Left lung (tissue), 10 donors: ENCODE measurements around the gene BACE2. TPM values are rescaled to one million over a fixed set of nuclear protein-coding genes. Genes with fewer than 3 reads are reported as not detected.
"Not testable (repeated sequence)": the region's sequence is repeated elsewhere in the genome, so short reads cannot be mapped to it uniquely, and the experiment has no call there.

Source experiments
- ATAC-seq: fragments of 200-7000 bp; cut with Tn5 transposase; one replicate; pipeline ENCODE4 v1.9.1; 2020; ENCODE audit warnings: moderate library complexity
- DNase-seq, 4 donors: peaks; one replicate each; pipeline ENCODE4 v3.0.0-alpha.2; 2013 to 2020
- H3K27ac ChIP-seq, 2 donors: fragments of 200-600 bp; sonication (generic) in 1 of 2; one replicate each; pipeline versions ENCODE4 v1.5.0 to v1.8.0; 2020 to 2021
- H3K27me3 ChIP-seq, 2 donors: fragments of 200-600 bp; sonication (generic) in 1 of 2; one replicate each; pipeline versions ENCODE4 v1.5.0 to v1.8.0; 2020 to 2021
- H3K36me3 ChIP-seq, 2 donors: fragments of 200-600 bp; sonication (generic) in 1 of 2; one replicate each; pipeline versions ENCODE4 v1.5.0 to v1.8.0; 2020 to 2021
- H3K4me1 ChIP-seq, 2 donors: fragments of 200-600 bp; one replicate each; pipeline ENCODE4 v1.8.0; 2021
- H3K4me3 ChIP-seq, 2 donors: fragments of 200-600 bp; sonication (generic) in 1 of 2; one replicate each; pipeline versions ENCODE4 v1.5.0 to v1.8.0; 2020 to 2021; ENCODE audit warnings: mild to moderate bottlenecking in 1 of 2
- H3K9me3 ChIP-seq, 2 donors: fragments of 200-600 bp; sonication (generic) in 1 of 2; one replicate each; pipeline versions ENCODE4 v1.5.0 to v1.8.0; 2020 to 2021
- CTCF ChIP-seq, 2 donors: fragments of 200-600 bp; sonication (generic) in 1 of 2; IDR thresholded peaks; one replicate each; pipeline versions ENCODE4 v1.5.0 to v1.8.0; 2021; ENCODE audit warnings: antibody characterized with exemption in 2 of 2
- intact Hi-C, 2 donors: fragments of 100-400 bp; cut with DNase I; formaldehyde crosslinking; loops; one replicate each; pipeline versions ENCODE4 v1.11.2 to v1.14.2; 2022
- polyA plus RNA-seq, 6 donors: library from polyadenylated mRNA; unstranded; fragments of 120-200 nt; gene quantifications; one replicate each; pipeline ENCODE4 v1.2.1, GENCODE V29; 2013; ENCODE audit not compliant: insufficient read length in 6 of 6
- total RNA-seq, 2 donors: library from RNA; stranded (reverse); fragmentation: NEBNext Ultra II Directional; extraction: Animal tissue kit (Norgen Biotek cat#: 25700); gene quantifications; one replicate each; pipeline ENCODE4 v1.2.1, GENCODE V29; 2021
- donor health status: DM: no; HTN: yes; CAD: no.
- donor health status: DM: no; HTN: no; CAD: no.

BACE2 gene
- total and polyA plus RNA-seq, 8 donors, result 29.2 to 44.6 (median 35.0) TPM

DNA sequence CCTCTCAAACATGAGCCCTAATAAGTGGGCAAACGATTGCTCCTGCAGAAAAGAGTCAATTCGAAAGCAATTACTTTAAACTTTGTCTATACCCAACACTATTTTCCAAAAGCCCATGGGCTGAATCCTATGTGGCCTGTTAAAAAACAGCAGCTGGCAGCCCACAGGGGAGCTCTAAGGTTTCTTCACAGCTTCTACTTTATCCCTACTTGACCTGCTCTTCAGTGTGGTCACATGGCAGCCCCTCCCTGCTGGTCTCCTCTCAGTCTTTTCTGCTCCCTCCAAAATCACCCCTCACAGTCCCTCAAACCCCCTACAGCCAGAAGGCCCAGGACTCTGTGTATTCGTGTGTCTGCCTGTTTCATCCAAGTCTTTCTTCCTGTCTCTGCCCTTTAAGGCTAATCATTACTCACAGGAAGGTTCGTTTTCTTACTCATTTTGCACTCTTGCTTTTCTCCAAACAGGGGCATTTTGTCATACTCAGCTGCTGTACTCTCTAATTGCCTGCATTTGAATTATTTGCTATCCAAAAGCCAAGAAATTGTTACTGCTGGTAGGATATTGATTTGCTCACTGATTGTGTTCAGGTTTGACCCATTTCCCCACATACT is 86.2 kb downstream of the BACE2 start:
- DNase-seq (no peak), ATAC-seq (no peak)
- Histone ChIP-seq H3K27ac (no peak overlapping the region), H3K4me1 (no peaks in the 10 kb centered on the region), H3K27me3 (no peaks in the 10 kb centered on the region), H3K36me3 (peaks cover 0 to 34% of the 10 kb centered on the region in 2 donors), H3K4me3 (no peak overlapping the region), H3K9me3 (peaks cover 0 to 6% of the 10 kb centered on the region in 2 donors)
- no peak for TF ChIP-seq CTCF (IDR thresholded peaks at IDR 0.05)
- intact Hi-C loops, result no loop called here

GRCh38 chr21:41255190-41255589 is 87.2 kb downstream of the BACE2 start:
- intact Hi-C loops, result no loop called here
- no peak for TF ChIP-seq CTCF (IDR thresholded peaks at IDR 0.05)
- no peak overlapping the region for H3K27ac ChIP-seq
- no peaks in the 10 kb centered on the region for H3K4me1 ChIP-seq
- peaks cover 0 to 34% of the 10 kb centered on the region in 2 donors for H3K36me3 ChIP-seq
- DNase-seq, result no peak
- H3K27me3 ChIP-seq, result no peaks in the 10 kb centered on the region
- no peak for ATAC-seq
- H3K9me3 ChIP-seq, result peaks cover 0 to 6% of the 10 kb centered on the region in 2 donors
- H3K4me3 ChIP-seq, result no peak overlapping the region

DNA sequence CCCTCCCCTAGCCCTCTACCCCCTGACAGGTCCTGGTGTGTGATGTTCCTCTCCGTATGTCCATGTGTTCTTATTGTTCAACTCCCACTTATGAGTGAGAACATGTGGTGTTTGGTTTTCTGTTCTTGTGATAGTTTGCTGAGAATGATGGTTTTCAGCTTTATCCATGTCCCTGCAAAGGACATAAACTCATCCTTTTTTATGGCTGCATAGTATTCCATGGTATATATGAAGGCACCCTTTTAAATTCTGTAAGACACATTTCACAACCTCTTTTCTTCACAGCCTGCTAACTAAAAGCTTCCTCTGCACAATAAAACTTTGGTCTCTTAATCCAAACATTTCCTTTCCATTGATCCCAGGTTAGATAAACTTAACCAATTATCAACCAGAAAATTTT is 88.3 kb downstream of the BACE2 start:
- H3K4me3 ChIP-seq, intact Hi-C loops, H3K9me3 ChIP-seq, DNase-seq, ATAC-seq, H3K27ac ChIP-seq, H3K4me1 ChIP-seq, H3K27me3 ChIP-seq: not testable (repeated sequence)
- H3K36me3 ChIP-seq, result peaks cover 0 to 25% of the 10 kb centered on the region in 2 donors

DNA sequence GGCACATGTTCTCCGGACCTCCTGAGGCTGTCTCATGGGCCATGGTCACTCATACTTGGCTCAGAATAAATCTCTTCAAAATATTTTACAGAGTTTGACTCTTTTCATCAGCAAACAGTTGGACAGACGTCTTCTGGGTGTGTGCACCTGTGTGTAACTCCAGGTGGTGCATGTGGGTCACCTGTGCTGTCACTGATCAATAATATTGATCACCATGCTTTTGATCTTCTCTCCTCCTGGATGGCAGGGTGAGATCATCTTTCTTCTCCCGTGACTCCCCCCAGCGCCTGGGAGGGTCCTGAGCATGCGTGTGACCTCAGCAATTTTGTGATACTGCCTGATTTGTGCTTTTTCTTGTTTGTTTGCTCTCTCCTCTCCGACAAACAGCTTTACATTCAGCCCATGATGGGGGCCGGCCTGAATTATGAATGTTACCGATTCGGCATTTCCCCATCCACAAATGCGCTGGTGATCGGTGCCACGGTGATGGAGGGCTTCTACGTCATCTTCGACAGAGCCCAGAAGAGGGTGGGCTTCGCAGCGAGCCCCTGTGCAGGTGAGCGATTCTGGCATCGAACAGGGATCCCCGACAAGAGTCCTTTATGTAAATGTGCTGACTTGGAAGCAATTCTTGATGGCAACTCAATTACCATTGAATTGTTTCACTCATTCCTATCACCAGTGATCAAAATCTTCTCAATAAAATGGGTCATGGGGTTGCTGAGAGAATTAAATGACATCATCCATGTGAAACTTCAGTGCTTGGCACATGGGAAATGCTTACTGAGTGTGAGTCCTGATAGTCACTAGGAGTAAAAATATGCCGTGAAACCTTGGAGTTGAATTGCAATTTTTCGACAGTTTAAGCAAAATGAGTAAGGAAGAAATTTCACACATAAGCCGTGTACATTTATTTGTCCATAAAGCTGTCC is 89.1 kb downstream of the BACE2 start:
- H3K4me3 ChIP-seq, result no peak overlapping the region
- no peak for TF ChIP-seq CTCF (IDR thresholded peaks at IDR 0.05)
- H3K9me3 ChIP-seq, result peaks cover 0 to 6% of the 10 kb centered on the region in 2 donors
- no peak for DNase-seq
- H3K27ac ChIP-seq, result no peak overlapping the region
- intact Hi-C loops, result no loop called here
- peaks cover 0 to 17% of the 10 kb centered on the region in 2 donors for H3K36me3 ChIP-seq
- no peaks in the 10 kb centered on the region for H3K27me3 ChIP-seq
- no peaks in the 10 kb centered on the region for H3K4me1 ChIP-seq
- ATAC-seq, result no peak

DNA sequence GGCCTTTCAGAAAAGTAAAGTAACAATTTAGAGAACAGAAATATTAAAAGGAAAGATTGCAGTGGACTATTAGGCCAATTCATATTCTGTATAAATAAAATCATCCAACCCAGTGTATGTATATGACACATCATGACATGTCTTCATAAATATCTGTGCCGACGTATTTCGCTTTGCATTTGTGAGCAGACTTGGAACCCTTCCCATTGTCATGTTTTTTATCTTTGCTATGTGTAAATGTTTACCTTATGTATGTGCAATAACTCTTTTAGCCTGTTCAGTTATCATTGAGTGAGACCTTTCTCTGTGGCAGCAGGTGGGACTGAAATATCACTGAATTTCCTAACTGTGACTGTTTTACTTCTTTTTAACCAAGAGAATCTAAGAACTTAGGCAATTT is 90.7 kb downstream of the BACE2 start:
- DNase-seq, result no peak
- Histone ChIP-seq H3K36me3 (peaks cover 0 to 7% of the 10 kb centered on the region in 2 donors), H3K4me1 (no peaks in the 10 kb centered on the region), H3K9me3 (peaks cover 0 to 6% of the 10 kb centered on the region in 2 donors), H3K27ac (no peak overlapping the region), H3K27me3 (no peaks in the 10 kb centered on the region), H3K4me3 (no peak overlapping the region)
- no peak for TF ChIP-seq CTCF (IDR thresholded peaks at IDR 0.05)
- ATAC-seq, result no peak
- intact Hi-C loops, result no loop called here
